Measurements from ENCODE around the gene SLC6A12. TPM values are rescaled to one million over a fixed set of nuclear protein-coding genes. Genes with fewer than 3 reads are reported as not detected.
"Not testable (repeated sequence)": the region's sequence is repeated elsewhere in the genome, so short reads cannot be mapped to it uniquely, and the experiment has no call there.

The SLC6A12 gene
- total RNA-seq, 1 experiment from 2014 or later: 0.79 TPM

GRCh38 chr12:188910-189621 lies 24.9 kb downstream of the SLC6A12 start:
- ATAC-seq (peak; percentile 84), DNase-seq (ENCODE audit: low spot score) (peak; percentile 75)
- no peaks in the 10 kb centered on the region for H3K4me1 Mint-ChIP-seq
- ChIA-PET POLR2A (interaction anchor here (1.6 kb wide), 1 partner anchor 24 kb away, joined by 5 read pairs; no protein-coding TSS in a partner anchor), CTCF (interaction anchor here (0.6 to 4.2 kb wide), 26 partner anchors 10 to 1445 kb away, joined by 3 to 52 read pairs (median 6); no protein-coding TSS in a partner anchor)
- peaks cover 6% of the 10 kb centered on the region for H3K9me3 Mint-ChIP-seq
- H3K27me3 Mint-ChIP-seq (ENCODE audit: low read depth): peaks cover 45% of the 10 kb centered on the region
- H3K4me3 Mint-ChIP-seq: peak overlapping the region; percentile 85
- H3K36me3 Mint-ChIP-seq: 0 out of 2 replicates have a peak, but pooled peaks cover 3% of the 10 kb centered on the region
- no peak overlapping the region for H3K27ac Mint-ChIP-seq
- TF ChIP-seq CREM (CRISPR knock-in tag; IDR thresholded peaks at IDR 0.05) (no peak), ZNF317 (CRISPR knock-in tag; IDR thresholded peaks at IDR 0.05; ENCODE audit: borderline replicate concordance, low read depth) (no peak), SMAD3 (CRISPR knock-in tag; IDR thresholded peaks at IDR 0.05; ENCODE audit: borderline replicate concordance) (no peak), SP1 (CRISPR knock-in tag; conservative IDR thresholded peaks at IDR 0.05) (0 out of 2 replicates have a peak, but pooled peaks have one; percentile 44), ZNF232 (CRISPR knock-in tag; IDR thresholded peaks at IDR 0.05) (no peak), FOXK1 (CRISPR knock-in tag; IDR thresholded peaks at IDR 0.05) (0 out of 2 replicates have a peak, but pooled peaks have one; percentile 30), ZNF423 (CRISPR knock-in tag; IDR thresholded peaks at IDR 0.05) (peak; percentile 61), ETV6 (CRISPR knock-in tag; IDR thresholded peaks at IDR 0.05) (0 out of 2 replicates have a peak, but pooled peaks have one; percentile 13), ATF1 (CRISPR knock-in tag; IDR thresholded peaks at IDR 0.05) (no peak), TCF7 (CRISPR knock-in tag; IDR thresholded peaks at IDR 0.05; ENCODE audit: low read depth) (no peak), FOXP1 (CRISPR knock-in tag; IDR thresholded peaks at IDR 0.05; ENCODE audit: borderline replicate concordance) (peak; percentile 72), HMGXB4 (CRISPR knock-in tag; IDR thresholded peaks at IDR 0.05) (peak; percentile 69), TP53 (CRISPR knock-in tag; IDR thresholded peaks at IDR 0.05) (no peak)
- TF ChIP-seq, protein P1, sequence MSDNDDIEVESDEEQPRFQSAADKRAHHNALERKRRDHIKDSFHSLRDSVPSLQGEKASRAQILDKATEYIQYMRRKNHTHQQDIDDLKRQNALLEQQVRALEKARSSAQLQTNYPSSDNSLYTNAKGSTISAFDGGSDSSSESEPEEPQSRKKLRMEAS (CRISPR knock-in tag; IDR thresholded peaks at IDR 0.05): 0 out of 2 replicates have a peak, but pooled peaks have one; percentile 23
- TF ChIP-seq, protein P2, sequence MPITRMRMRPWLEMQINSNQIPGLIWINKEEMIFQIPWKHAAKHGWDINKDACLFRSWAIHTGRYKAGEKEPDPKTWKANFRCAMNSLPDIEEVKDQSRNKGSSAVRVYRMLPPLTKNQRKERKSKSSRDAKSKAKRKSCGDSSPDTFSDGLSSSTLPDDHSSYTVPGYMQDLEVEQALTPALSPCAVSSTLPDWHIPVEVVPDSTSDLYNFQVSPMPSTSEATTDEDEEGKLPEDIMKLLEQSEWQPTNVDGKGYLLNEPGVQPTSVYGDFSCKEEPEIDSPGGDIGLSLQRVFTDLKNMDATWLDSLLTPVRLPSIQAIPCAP (CRISPR knock-in tag; IDR thresholded peaks at IDR 0.05): no peak
- TF ChIP-seq, protein P3, sequence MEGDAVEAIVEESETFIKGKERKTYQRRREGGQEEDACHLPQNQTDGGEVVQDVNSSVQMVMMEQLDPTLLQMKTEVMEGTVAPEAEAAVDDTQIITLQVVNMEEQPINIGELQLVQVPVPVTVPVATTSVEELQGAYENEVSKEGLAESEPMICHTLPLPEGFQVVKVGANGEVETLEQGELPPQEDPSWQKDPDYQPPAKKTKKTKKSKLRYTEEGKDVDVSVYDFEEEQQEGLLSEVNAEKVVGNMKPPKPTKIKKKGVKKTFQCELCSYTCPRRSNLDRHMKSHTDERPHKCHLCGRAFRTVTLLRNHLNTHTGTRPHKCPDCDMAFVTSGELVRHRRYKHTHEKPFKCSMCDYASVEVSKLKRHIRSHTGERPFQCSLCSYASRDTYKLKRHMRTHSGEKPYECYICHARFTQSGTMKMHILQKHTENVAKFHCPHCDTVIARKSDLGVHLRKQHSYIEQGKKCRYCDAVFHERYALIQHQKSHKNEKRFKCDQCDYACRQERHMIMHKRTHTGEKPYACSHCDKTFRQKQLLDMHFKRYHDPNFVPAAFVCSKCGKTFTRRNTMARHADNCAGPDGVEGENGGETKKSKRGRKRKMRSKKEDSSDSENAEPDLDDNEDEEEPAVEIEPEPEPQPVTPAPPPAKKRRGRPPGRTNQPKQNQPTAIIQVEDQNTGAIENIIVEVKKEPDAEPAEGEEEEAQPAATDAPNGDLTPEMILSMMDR (IDR thresholded peaks at IDR 0.05): peak; percentile 54; the same call in 1 of the 2 replicates

- ATAC-seq: peak; percentile 5; the same call in 1 of the 2 replicates
- H3K9me3 Mint-ChIP-seq; H3K27ac Mint-ChIP-seq; H3K36me3 Mint-ChIP-seq; H3K4me1 Mint-ChIP-seq; DNase-seq (ENCODE audit: low spot score): not testable (repeated sequence)
- ChIA-PET CTCF (interaction anchor here (0.6 to 4.2 kb wide), 32 partner anchors 9 to 1446 kb away, joined by 3 to 52 read pairs (median 4); no protein-coding TSS in a partner anchor), POLR2A (interaction anchor here (0.8 to 1.6 kb wide), 2 partner anchors 25 to 60 kb away, joined by 5 to 6 read pairs; no protein-coding TSS in a partner anchor)
- H3K4me3 Mint-ChIP-seq: peak overlapping the region; percentile 85
- peaks cover 45% of the 10 kb centered on the region for H3K27me3 Mint-ChIP-seq (ENCODE audit: low read depth)
Observed at GRCh38 chr12:187986-188909, 25.7 kb downstream of the SLC6A12 start.
